ENCODE measurements around the gene CST5. TPM values are rescaled to one million over a fixed set of nuclear protein-coding genes. Genes with fewer than 3 reads are reported as not detected.

CST5 gene
- total and polyA plus RNA-seq, 10 of the 15 experiments (the other 5 are each of a cell fraction or from before 2014, with no cell fraction given): not detected

DNA sequence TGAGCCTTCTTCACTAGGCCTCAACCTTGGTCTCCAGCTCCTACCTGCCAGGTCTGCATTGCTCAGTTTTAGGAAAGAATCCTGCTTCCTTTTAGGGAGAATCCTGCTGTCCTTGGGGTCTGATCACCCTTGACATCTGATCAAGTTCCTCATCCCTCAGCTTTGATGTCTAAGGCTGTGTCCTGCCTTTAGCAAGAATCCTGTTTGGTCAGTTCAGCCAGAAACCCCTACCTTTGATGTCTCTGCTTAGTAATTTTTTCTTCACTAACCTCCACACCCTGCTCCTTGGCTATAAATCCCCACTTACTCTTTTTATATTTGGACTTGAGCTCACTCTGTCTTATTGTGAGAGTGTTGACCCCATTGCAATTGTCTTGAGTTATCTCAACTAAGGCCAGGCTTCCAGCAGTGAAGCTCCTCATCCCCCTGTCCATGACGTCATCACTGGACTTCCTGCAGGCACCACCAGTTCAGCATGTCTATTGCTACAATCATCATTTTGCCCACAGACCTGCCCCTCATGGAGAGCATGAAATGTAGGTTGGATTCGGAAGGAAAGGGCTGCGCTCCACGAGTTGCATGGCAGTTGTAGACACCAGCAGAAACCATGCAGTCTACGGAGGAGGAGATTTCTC is 4.7 kb upstream of the CST5 start:
- no peaks in the 10 kb centered on the region for H3K79me2 ChIP-seq (ENCODE audit: control insufficient read depth, insufficient read depth, low read length)
- no peak for DNase-seq (ENCODE audit: low read depth, low spot score)
- TF ChIP-seq, protein P1, sequence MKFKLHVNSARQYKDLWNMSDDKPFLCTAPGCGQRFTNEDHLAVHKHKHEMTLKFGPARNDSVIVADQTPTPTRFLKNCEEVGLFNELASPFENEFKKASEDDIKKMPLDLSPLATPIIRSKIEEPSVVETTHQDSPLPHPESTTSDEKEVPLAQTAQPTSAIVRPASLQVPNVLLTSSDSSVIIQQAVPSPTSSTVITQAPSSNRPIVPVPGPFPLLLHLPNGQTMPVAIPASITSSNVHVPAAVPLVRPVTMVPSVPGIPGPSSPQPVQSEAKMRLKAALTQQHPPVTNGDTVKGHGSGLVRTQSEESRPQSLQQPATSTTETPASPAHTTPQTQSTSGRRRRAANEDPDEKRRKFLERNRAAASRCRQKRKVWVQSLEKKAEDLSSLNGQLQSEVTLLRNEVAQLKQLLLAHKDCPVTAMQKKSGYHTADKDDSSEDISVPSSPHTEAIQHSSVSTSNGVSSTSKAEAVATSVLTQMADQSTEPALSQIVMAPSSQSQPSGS (IDR thresholded peaks at IDR 0.05; ENCODE audit: low read length): no peak
- TF ChIP-seq EP300 (IDR thresholded peaks at IDR 0.05; ENCODE audit: borderline replicate concordance in 1 of 2, control insufficient read depth in 1 of 2, low read depth in 2 of 2, low read length in 2 of 2) (no peak), NRF1 (conservative IDR thresholded peaks at IDR 0.05; ENCODE audit: low read depth, low read length) (no peak), PML (IDR thresholded peaks at IDR 0.05; ENCODE audit: low read length) (no peak), EED (IDR thresholded peaks at IDR 0.05; ENCODE audit: low read depth) (no peak), ZSCAN29 (IDR thresholded peaks at IDR 0.05) (no peak), MYB (IDR thresholded peaks at IDR 0.05; ENCODE audit: borderline replicate concordance, low read depth, low read length) (no peak), CHD1 (IDR thresholded peaks at IDR 0.05; ENCODE audit: low read depth, low read length) (no peak)
- TF ChIP-seq, protein P2, sequence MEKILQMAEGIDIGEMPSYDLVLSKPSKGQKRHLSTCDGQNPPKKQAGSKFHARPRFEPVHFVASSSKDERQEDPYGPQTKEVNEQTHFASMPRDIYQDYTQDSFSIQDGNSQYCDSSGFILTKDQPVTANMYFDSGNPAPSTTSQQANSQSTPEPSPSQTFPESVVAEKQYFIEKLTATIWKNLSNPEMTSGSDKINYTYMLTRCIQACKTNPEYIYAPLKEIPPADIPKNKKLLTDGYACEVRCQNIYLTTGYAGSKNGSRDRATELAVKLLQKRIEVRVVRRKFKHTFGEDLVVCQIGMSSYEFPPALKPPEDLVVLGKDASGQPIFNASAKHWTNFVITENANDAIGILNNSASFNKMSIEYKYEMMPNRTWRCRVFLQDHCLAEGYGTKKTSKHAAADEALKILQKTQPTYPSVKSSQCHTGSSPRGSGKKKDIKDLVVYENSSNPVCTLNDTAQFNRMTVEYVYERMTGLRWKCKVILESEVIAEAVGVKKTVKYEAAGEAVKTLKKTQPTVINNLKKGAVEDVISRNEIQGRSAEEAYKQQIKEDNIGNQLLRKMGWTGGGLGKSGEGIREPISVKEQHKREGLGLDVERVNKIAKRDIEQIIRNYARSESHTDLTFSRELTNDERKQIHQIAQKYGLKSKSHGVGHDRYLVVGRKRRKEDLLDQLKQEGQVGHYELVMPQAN (conservative IDR thresholded peaks at IDR 0.05): no peak
- TF ChIP-seq, protein P3, sequence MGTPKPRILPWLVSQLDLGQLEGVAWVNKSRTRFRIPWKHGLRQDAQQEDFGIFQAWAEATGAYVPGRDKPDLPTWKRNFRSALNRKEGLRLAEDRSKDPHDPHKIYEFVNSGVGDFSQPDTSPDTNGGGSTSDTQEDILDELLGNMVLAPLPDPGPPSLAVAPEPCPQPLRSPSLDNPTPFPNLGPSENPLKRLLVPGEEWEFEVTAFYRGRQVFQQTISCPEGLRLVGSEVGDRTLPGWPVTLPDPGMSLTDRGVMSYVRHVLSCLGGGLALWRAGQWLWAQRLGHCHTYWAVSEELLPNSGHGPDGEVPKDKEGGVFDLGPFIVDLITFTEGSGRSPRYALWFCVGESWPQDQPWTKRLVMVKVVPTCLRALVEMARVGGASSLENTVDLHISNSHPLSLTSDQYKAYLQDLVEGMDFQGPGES (IDR thresholded peaks at IDR 0.05): no peak
- TF ChIP-seq, protein P4, sequence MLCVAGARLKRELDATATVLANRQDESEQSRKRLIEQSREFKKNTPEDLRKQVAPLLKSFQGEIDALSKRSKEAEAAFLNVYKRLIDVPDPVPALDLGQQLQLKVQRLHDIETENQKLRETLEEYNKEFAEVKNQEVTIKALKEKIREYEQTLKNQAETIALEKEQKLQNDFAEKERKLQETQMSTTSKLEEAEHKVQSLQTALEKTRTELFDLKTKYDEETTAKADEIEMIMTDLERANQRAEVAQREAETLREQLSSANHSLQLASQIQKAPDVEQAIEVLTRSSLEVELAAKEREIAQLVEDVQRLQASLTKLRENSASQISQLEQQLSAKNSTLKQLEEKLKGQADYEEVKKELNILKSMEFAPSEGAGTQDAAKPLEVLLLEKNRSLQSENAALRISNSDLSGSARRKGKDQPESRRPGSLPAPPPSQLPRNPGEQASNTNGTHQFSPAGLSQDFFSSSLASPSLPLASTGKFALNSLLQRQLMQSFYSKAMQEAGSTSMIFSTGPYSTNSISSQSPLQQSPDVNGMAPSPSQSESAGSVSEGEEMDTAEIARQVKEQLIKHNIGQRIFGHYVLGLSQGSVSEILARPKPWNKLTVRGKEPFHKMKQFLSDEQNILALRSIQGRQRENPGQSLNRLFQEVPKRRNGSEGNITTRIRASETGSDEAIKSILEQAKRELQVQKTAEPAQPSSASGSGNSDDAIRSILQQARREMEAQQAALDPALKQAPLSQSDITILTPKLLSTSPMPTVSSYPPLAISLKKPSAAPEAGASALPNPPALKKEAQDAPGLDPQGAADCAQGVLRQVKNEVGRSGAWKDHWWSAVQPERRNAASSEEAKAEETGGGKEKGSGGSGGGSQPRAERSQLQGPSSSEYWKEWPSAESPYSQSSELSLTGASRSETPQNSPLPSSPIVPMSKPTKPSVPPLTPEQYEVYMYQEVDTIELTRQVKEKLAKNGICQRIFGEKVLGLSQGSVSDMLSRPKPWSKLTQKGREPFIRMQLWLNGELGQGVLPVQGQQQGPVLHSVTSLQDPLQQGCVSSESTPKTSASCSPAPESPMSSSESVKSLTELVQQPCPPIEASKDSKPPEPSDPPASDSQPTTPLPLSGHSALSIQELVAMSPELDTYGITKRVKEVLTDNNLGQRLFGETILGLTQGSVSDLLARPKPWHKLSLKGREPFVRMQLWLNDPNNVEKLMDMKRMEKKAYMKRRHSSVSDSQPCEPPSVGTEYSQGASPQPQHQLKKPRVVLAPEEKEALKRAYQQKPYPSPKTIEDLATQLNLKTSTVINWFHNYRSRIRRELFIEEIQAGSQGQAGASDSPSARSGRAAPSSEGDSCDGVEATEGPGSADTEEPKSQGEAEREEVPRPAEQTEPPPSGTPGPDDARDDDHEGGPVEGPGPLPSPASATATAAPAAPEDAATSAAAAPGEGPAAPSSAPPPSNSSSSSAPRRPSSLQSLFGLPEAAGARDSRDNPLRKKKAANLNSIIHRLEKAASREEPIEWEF (IDR thresholded peaks at IDR 0.05; ENCODE audit: insufficient replicate concordance, low read depth, low read length): no peak
- H2AFZ ChIP-seq (ENCODE audit: control insufficient read depth, low read depth, low read length): no peak overlapping the region
- no peak for FAIRE-seq
- 50% methylated on average over 5 of the region's 5 CpGs for WGBS (ENCODE audit: insufficient coverage, insufficient replicate concordance, low lambda C conversion rate, missing lambda C conversion rate)
- BruUV-seq (replicated peaks): no TSS peak
- ATAC-seq: no peak
- SMC1A ChIA-PET (ENCODE audit: uncharacterized antibody, unreplicated experiment): no interaction called here
- POLR2A ChIA-PET: no interaction called here
- no peaks in the 10 kb centered on the region for H3K27me3 ChIP-seq (replicated peaks in 1 of 2; ENCODE audit: control insufficient read depth in 2 of 2, insufficient read depth in 2 of 2, low read length in 1 of 2)
- no peaks in the 10 kb centered on the region for H3K9me3 ChIP-seq (replicated peaks; ENCODE audit: control insufficient read depth, insufficient read depth, low read length)
- CTCF ChIA-PET: no interaction called here
- no peak overlapping the region for H3K27ac ChIP-seq (ENCODE audit: control insufficient read depth, insufficient read depth)
- no peak overlapping the region for H3K4me2 ChIP-seq (ENCODE audit: control insufficient read depth, insufficient read depth)
- H3K9ac ChIP-seq (ENCODE audit: control insufficient read depth, insufficient read depth, low read length): no peak overlapping the region
- RAD21 ChIA-PET (ENCODE audit: unreplicated experiment): no interaction called here
- intact Hi-C loops (cut with micrococcal nuclease; ENCODE audit: unreplicated experiment): no loop called here
- in situ Hi-C loops (cut with MboI): no loop called here
- H3K4me3 ChIP-seq: no peak overlapping the region
- no peaks in the 10 kb centered on the region for H3K36me3 ChIP-seq (ENCODE audit: control insufficient read depth in 2 of 2, insufficient read depth in 2 of 2, low read length in 1 of 2)
- no peaks in the 10 kb centered on the region for H3K4me1 ChIP-seq (ENCODE audit: control insufficient read depth, insufficient read depth, low read length)
- H4K20me1 ChIP-seq (ENCODE audit: control insufficient read depth, insufficient read depth): no peaks in the 10 kb centered on the region
